GM21723 (cell line): ENCODE data around the gene OSBPL8.
"Not testable (repeated sequence)": the region's sequence is repeated elsewhere in the genome, so short reads cannot be mapped to it uniquely, and the experiment has no call there.

Source experiments
- ATAC-seq: cut with Tn5 transposase; IDR thresholded peaks from one replicate; pipeline ENCODE4 v1.9.1; 2021; ENCODE audit warnings: mild to moderate bottlenecking, moderate library complexity; ENCODE audit not compliant: unreplicated experiment

OSBPL8 gene

DNA sequence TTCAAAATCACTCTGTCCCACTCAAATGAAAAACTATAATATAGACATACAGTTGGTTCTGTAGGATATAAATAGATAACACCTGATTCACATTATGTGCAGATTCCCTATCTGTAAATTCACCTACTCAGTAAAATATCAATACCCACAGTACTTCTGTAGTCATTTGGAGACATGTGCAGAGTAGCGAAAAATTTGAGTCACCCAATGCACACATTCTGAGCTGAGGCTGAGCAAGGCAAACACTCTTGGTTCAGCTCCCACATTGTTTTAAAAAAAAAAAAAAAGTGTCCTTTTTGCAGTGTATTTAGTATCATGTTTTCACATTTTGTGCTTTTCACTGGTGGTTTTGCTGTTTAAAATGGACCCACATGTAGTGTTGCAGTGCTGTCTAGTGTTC lies 184.1 kb downstream of the OSBPL8 start:
- no peak for ATAC-seq

DNA sequence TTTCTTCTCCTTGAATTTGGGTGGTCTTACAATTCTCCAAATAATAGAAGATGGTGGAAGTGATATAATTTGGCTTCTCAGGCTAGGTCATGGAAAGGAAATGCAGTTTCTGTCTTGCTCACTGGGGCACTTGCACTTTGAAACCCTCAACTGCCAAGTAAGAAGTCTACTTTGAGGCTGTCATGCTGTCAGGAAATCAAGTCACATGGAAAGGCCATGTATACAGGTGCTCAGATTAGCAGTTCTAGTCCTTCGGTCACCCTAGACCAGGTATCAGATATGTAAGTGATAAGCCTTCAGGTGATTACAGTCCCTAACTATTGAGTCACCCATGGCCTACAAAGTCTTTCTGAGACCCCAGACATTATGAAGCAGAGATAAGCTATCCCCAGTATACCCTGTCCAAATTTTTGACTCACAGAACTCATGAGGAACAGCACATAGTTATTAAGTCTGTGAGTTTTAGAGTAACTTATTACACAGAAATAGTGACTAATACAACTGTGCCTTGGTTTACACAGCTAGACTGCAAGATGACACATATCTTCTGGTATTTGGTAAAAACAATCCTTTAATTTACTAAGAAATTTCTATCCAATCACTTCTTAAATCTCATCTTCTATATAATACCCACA lies 185.1 kb downstream of the OSBPL8 start:
- no peak for ATAC-seq

DNA sequence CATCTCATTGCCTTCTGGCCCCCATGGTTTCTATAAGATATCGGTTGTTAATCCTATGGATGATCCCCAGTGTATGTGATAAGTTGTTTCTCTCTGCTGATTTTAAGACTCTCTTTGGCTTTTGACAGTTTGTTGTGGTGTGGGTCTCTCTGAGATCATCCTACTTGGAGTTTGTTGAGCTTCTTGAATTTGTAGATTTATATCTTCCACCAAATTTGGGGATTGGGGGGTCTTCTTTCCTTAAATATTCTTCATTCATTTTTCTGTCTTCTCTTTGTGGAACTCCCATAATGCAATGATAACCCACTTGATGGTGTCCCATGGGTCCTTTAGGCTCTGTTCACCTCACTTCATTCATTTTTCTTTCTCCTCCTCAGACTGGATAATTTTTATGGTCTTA lies 191.3 kb downstream of the OSBPL8 start:
- no peak for ATAC-seq

DNA sequence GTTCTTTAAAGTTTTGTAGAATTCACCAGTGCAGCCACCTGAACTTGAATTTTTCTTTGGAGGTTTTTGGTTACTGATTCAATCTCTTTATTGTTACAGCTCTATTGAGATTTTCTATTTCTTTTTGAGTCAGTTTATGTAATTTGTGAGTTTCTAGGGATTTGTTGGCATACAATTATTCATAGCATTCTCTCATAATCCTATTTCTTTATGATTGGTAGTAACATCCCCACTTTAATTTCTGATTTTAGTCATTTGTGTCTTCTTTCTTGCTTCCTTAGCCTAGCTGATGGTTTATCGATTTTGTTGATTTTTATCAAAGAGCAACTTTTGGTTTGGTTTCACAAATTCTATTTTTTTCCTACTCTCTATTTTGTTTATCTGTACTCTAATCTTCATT lies 193.4 kb downstream of the OSBPL8 start:
- ATAC-seq: no peak

DNA sequence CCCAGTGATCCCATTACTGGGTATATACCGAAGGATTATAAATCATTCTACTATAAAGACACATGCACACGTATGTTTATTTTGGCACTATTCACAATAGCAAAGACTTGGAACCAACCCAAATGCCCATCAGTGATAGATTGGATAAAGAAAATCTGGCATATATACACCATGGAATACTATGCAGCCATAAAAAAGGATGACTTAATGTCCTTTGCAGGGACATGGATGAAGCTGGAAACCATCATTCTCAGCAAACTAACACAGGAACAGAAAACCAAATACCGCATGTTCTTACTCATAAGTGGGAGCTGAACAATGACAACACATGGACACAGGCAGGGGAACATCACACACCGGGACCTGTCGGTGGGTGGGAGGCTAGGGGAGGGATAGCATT lies 195.4 kb downstream of the OSBPL8 start:
- not testable (repeated sequence) for ATAC-seq

DNA sequence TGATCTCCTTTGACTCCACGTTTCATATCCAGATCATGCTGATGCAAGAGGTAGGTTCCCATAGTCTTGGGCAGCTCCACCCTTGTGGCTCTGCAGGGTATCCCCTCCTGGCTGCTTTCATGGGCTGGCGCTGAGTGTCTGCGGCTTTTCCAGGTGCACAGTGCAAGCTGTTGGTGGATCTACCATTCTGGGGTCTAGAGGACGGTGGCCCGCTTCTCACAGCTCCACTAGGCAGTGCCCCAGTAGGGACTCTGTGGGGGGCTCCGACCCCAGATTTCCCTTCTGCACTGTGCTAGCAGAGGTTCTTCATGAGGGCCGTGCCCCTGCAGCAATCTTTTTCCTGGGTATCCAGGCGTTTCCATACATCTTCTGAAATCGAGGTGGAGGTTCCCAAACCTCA lies 199.3 kb downstream of the OSBPL8 start:
- no peak for ATAC-seq

DNA sequence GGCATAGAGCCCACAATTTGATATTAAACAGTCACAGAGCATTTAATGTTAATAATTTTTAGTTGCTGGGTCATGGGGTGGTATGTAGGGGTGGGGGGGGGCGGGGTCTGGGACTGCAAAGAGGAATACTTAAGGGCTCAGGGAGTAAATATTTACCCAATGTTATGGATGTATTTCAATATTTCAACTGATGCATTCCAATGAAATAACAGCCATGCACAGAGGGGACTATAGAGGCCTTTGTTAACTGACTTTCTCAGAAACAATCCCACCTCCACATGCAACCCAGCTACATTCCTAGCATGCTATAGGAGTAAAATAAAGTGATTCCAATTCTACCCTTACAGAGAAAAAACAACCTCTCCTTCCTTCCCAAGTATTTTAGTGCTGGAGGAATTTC lies 203.5 kb downstream of the OSBPL8 start:
- ATAC-seq: no peak

DNA sequence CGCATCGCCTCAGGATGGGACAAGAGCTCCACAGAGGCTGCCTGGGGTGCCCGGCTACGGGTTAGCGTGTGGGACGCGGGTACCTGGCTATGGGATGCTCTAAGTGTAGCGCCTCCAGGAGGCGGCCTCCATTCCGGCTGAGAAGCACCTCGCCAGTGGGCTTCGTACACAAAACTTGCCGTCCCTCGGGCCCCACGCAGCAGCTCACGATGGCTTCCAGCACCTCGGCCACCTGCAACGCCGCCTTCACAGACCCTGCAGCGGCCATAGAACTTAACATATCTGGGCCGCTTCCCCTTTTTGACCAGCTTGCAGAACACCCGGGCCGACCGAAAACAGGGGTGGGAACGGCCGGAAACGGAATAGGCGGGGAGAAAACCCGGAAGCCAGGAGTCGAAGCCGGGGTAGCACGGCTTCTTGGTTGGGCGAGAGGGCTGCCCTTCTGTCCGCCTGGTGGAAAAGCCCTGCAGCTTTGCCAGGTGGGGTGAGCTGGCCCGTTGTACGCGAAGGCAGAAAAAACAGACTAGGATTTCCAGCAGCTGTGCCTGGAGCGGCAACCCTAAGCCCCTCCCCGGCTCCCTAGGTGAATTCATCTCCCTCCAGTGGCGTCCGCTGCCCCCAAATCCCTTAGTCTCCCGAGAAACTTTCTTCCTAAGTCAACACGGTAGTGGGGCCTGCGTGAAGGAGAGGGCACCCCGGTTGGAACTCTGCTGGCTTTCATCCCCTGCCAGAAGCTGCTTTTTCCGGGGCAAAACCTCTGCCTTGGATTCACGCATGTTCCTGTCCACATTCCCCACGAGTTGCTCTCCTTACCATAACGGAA lies 211.3 kb downstream of the OSBPL8 start, which contains the start of gene BBS10:
TSS of gene BBS10 (minus strand) at position 337 of the 823 bp plus-strand sequence. CDS start at position 280, 57 bp downstream.
- peak; percentile 97 for ATAC-seq

DNA sequence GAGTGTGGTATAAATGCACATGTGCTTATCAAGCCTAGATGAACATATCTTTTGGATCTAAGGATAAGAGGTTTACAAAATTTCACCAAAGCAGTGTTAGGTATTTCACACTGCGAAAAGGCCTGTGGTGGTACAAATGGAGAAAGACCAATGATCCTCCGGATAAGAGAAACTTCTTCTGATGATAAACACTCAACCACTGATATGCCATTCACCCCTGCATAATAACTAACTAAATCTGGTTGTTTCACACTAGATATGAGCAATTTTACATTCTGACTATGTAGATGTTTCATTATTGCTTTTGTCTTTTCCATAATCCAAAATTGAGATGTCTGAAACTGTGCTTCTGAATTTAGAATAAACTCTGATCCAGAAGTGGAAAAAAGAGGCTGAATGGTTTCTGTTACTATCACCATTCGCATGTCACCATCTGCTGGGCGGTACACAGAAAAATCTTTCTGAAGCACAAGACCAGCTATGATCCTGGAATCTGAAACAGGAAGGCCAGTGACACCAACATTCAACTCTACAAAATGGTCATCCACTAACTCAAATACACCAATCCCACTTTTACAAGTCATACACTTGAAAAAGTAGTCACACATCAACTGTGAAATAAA lies 212.7 kb downstream of the OSBPL8 start:
- ATAC-seq: peak; percentile 38

DNA sequence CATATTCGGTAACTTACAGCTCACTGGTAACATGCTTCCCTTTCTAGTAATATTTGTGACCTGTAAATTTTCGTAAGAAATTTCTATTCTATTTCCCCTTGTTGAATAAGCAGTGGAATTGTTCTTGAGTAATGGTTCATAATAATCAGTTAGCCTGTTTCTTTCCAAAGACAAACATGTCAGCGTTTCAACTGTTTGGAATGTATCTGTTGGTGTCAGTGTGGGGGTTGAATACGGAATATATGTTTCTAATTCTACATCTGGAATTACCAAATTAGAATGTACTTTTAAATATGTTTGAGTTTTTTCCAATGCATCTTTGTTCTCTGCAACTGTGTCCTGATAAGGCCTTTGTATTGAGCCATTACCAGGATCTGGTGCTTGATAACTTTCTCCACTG lies 213.3 kb downstream of the OSBPL8 start:
- ATAC-seq: no peak

DNA sequence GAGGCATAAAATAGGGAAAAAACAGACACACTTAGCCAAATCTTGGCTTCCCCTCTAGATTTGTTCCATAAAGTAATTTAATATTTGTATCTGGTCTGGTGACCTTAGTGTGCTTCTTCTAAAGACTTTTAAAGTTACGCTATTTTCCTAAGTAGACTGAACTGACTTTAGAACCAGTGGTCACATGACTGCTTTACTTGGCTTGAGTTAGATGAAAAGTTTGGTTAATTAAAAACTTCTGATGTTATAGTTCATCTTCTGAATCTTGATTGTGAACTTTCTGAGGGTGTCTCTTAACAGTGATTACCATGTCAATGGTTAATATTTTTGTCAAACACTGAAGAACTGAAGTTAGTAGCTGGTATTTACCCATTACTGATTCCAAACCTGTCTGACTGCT lies 214.0 kb downstream of the OSBPL8 start:
- no peak for ATAC-seq

DNA sequence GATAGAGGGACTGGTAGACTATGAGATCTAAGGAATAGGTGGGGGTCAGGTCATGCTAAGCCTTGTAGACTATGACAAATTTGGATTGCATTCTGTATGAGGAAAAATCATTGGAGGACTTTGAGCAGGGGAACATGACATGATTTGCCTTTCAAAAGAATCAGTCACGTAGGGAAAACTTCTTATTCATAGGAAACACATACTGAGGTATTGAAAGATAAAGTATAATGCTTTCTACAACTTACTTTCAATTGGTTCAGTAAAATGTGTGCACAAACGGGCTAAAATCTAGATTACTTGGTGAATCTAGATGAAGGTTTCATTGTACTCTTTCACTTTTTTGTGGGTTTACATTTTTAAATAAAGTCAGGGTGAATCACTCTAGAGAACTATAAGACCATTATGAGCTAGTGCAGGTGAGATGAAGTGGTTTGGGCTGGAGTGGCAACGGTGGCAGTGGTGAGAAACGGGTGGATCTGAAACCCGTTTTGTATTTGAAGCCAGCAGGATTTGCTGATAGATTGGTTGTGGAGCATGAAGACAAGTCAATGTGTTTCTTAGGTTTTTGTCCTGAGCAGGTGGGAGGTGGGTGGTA lies 218.0 kb downstream of the OSBPL8 start:
- ATAC-seq: no peak

DNA sequence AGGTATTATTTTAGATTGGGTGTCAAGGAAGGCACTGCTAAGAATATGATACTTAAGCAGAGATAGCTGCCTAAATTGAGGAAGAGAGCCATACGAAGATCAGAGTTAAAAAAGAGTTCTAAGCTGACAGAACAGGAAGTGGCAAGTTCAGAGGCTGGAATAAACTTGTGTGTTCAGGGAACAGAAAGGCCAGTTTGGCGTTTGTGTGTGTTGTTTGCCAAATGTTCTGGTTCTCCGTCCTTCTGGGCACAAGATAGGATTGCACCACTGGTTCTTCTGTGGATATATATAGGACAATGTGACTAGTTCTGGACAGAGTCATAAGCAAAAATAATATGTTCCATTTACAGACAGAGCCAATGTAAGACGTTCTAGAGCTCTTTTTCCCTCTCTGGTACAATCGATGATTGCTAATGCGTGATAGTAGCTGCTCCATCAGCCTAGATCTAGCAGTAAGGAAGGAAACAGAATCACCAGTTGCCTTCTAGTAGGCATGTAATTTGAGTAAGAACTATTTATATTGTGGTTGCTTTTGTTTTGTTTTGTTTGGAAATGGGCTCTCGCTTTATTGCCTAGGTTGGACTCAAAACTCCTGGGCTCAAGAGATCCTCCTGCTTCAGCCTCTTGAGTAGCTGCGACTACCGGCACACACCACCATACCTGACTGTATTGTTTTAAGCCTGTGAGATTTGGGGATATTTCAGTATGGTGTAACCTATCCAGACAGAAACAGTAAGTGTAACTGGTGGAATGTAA lies 218.7 kb downstream of the OSBPL8 start:
- no peak for ATAC-seq

DNA sequence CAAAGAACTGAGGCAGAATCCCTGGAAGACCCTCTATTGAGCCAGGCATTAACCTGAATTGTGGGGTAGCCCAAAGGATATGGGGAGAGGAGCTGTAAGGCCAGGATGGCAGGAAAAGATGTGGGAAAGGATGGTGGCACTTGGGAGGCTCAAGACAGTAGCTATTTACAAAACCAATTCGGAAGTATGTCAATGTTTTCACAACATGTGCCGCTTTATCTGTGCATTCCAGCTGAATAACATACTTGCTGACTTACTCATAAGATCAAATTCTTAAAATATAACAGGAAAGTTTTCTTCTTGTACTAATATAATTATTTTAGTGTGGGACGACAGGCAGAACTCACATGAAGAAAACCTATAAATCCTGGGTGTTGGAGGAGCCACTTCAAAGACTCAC lies 222.0 kb downstream of the OSBPL8 start:
- no peak for ATAC-seq

DNA sequence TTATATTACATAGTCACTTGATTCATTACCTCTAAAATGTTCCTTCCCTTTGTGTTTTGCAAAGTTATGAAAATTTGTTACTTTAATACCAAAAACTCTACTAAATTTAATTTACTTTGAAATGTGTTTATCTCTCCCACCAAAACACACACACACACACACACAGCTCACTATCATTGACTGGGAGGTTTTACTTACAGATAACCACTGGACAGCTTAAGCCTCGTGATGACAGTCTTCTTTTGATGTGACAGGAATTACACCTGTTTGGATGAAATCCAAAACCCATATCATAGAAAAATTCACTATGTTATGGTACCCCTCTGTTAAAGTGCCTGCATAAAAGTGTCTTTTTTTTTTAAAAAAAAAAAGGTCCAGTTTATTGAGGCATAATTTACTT lies 227.0 kb downstream of the OSBPL8 start:
- ATAC-seq: no peak

DNA sequence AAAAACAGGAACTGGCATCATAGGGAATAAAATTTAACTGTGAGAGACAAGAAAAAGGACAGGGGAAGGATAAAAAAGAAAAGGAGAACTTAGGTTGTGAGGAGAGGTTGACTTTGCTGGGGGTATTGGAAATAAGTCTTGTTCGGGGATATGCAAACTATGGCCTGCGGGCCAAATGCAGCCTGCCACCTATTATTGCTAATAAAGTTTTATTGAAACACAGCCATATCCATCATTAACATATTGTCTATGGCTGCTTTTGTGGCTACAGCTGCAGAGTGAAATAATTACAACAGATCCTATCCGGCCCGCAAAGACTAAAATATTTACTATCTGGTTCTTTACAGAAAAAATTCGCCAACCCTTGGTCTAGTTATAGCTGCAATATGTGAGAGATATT lies 230.0 kb downstream of the OSBPL8 start:
- no peak for ATAC-seq

DNA sequence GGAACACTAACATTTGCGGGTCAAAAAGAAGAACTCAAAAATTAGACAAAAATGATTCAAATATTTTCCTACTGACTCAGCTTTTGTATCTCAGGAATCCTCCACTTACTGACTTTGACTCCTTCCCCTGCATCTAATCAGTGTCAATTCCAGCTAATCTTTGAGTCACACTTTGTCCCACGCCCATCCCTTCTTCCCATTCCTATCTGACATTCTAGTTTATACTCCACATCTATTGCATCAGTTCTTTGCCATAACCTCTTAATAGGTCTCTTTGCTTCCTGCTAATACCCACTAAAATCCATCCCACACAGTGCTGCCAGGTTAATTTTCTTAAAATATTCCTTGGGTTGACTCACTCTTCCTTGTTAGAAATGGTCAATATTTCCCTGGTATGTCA lies 230.4 kb downstream of the OSBPL8 start:
- no peak for ATAC-seq

DNA sequence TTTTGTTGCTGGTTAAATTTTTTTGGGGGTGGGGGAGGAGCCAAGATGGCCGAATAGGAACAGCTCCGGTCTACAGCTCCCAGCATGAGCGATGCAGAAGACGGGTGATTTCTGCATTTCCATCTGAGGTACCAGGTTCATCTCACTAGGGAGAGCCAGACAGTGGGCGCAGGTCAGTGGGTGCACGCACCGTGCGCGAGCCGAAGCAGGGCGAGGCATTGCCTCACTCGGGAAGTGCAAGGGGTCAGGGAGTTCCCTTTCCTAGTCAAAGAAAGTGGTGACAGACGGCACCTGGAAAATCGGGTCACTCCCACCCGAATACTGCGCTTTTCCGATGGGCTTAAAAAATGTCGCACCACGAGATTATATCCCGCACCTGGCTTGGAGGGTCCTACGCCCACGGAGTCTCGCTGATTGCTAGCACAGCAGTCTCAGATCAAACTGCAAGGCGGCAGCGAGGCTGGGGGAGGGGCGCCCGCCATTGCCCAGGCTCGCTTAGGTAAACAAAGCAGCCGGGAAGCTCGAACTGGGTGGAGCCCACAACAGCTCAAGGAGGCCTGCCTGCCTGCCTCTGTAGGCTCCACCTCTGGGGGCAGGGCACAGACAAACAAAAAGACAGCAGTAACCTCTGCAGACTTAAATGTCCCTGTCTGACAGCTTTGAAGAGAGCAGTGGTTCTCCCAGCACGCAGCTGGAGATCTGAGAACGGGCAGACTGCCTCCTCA lies 239.8 kb downstream of the OSBPL8 start:
- not testable (repeated sequence) for ATAC-seq

DNA sequence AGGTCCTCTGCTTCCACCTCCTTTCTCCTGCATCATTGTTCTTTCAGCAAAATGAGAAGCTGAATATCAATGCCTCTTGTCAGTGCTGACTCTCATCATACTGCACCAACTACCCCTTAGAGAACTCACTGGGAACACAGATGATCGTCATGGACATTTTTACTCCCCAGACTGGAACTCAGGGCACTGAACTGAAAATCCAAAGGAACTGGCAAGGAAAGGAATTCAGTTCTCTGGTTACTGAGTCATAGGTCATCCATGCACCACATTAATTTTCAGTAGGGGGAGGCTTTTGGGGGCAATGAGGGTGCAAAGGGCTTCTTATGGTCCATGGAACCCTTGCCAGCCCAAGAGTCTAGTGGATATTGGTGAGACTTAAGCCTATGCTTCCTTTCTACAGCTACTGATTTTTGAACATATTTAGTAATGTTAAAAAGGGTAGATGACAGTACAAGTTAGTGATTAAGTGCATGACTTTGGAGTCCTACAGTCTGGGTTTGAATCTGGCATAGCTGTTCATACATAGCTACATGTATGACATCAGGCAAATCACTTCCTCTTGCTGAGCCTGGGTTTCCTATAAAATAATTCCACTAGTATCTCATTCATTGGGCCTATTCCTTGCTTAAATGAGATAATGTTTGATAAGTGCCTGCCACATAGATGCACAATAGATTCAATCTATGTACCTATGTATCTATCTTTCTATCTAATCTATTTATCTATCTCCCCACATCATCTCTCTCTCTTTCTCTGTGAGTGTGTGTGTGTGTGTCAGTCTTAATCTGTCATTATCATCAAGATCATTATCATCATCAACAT lies 240.6 kb downstream of the OSBPL8 start:
- no peak for ATAC-seq
